ENCODE results near the gene GMDS. TPM values are rescaled to one million over a fixed set of nuclear protein-coding genes. Genes with fewer than 3 reads are reported as not detected.

GMDS gene
- total and polyA plus RNA-seq, 2 of the 4 experiments (the other 2 are of a cell fraction): 7.3 to 21.9 TPM

DNA sequence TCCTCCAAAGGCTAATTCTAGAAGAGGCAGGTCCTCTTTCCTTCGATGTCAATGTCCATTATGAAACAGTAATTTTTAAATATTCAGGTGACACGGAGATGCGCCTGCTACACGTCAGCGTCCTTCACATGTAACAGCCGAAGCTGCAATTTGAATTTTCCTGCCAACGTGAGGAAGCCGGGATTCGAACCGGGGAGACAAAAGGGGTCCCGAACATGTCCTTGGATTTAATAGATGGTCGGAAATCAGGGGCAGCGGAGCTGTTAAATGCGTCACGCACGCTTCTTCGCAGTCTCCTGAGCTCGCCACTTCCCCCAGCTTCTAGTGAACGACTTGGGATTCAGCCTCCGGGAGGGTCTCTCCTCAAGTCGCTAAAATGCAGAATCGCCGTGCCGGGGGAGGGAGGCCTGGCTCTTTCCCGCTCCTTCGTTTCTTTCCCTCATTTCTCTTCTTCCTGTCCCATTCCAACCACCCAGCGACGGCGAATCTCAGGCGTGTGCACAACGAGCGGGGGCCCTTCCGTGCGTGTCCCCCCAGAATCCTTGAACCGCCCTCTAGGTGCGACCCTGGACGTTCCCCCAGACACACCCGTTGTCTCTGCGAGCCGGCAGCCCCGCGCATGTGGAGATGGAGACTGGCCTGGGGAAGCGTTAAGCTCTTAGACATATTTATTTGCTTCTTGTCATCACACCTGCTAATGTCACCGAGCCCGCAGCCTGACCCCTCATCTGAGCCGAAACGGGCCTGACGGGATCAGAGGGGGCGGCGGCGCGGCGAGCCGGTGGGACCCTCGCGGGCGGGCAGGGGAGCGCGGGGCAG lies 637.0 kb downstream of the GMDS start:
- Histone ChIP-seq H3K9me1 (ENCODE audit: insufficient read depth, low read length) (no peaks in the 10 kb centered on the region), H3K4me3 (ENCODE audit: insufficient read depth, low read depth, low read length) (no peak overlapping the region), H3K27ac (ENCODE audit: insufficient read depth, low read length) (no peak overlapping the region), H3K36me3 (ENCODE audit: control insufficient read depth, insufficient read depth, low read length) (peaks cover 5% of the 10 kb centered on the region), H4K8ac (ENCODE audit: low read depth in 2 of 2, low read length in 2 of 2) (no peak overlapping the region; a peak in 1 of 4 replicates), H2BK20ac (ENCODE audit: low read depth, low read length) (no peak overlapping the region), H2BK15ac (ENCODE audit: low read depth, low read length) (no peak overlapping the region), H3K27me3 (ENCODE audit: control insufficient read depth, insufficient read depth, low read length) (peaks cover 29% of the 10 kb centered on the region), H4K5ac (ENCODE audit: low read depth, low read length) (no peak overlapping the region), H3K79me1 (ENCODE audit: low read depth in 1 of 2, low read length in 2 of 2) (peaks cover 0 to 8% of the 10 kb centered on the region in 2 experiments; a peak in 2 of 4 replicates), H3K14ac (replicated peaks; ENCODE audit: low read depth, low read length) (no peak overlapping the region), H3K4ac (ENCODE audit: low read depth, low read length) (no peak overlapping the region), H2AFZ (replicated peaks; ENCODE audit: low read length, poor library complexity) (peak overlapping the region; percentile 94), H3K9me3 (ENCODE audit: control insufficient read depth, insufficient read depth, low read length) (peaks cover 7% of the 10 kb centered on the region; the same call in 1 of the 2 replicates), H2BK5ac (ENCODE audit: low read depth, low read length, poor library complexity, severe bottlenecking) (no peak overlapping the region), H3K4me2 (ENCODE audit: low read depth, low read length) (no peak overlapping the region), H3K9ac (ENCODE audit: low read depth, low read length) (no peak overlapping the region), H3K56ac (ENCODE audit: extremely low read depth, insufficient read depth, low read length) (no peak overlapping the region), H2BK120ac (ENCODE audit: low read depth, low read length) (no peak overlapping the region), H4K20me1 (ENCODE audit: insufficient read depth, low read length) (peaks cover 11% of the 10 kb centered on the region), H4K91ac (ENCODE audit: insufficient read depth, low read depth, low read length) (no peak overlapping the region), H3K4me1 (ENCODE audit: control insufficient read depth, insufficient read depth, low read length) (peaks cover 2% of the 10 kb centered on the region; the same call in 1 of the 2 replicates), H3K18ac (ENCODE audit: low read depth, low read length) (no peak overlapping the region), H3K23ac (ENCODE audit: low read depth, low read length) (no peak overlapping the region), H2AK5ac (ENCODE audit: low read depth, low read length) (peak overlapping the region; percentile 9; the same call in 1 of the 2 replicates), H2AK9ac (replicated peaks; ENCODE audit: low read depth, low read length, poor library complexity) (peak overlapping the region; percentile 85)
- intact Hi-C loops (cut with micrococcal nuclease): loop anchor here (1.0 kb wide), 2 partner anchors 78 to 1026 kb away; no protein-coding TSS in a partner anchor
- DNase-seq (no peak), ATAC-seq (ENCODE audit: low read depth) (no peak)
- in situ Hi-C loops (cut with MboI; ENCODE audit: low sequenced_read_pairs): loop anchor here (10.0 kb wide), 1 partner anchor 576 kb away; no protein-coding TSS in a partner anchor
- WGBS, 2 experiments (ENCODE audit: extremely low coverage in 2 of 2, insufficient read length in 1 of 2): 55% methylated on average over 18 of the region's 59 CpGs; no CpG with 5 or more reads in 1 of the 2 experiments
- ChIA-PET POLR2A (ENCODE audit: unreplicated experiment) (no interaction called here), CTCF (interaction anchor here (1.0 to 3.2 kb wide), 2 partner anchors 496 to 841 kb away, joined by 3 to 9 read pairs; no protein-coding TSS in a partner anchor)
- no TSS peak for BruUV-seq (replicated peaks)
- TF ChIP-seq MXI1 (IDR thresholded peaks at IDR 0.05; ENCODE audit: borderline replicate concordance, low read depth, low read length) (no peak), SMC3 (IDR thresholded peaks at IDR 0.05; ENCODE audit: low read depth, low read length) (no peak), CEBPB (IDR thresholded peaks at IDR 0.05; ENCODE audit: low read depth, low read length) (no peak), BHLHE40 (IDR thresholded peaks at IDR 0.05; ENCODE audit: low read depth, low read length) (no peak), MAZ (IDR thresholded peaks at IDR 0.05; ENCODE audit: borderline replicate concordance, low read depth, low read length) (no peak), FOS (IDR thresholded peaks at IDR 0.05; ENCODE audit: low read depth, low read length) (no peak), POLR2A (IDR thresholded peaks at IDR 0.05; ENCODE audit: low read depth, low read length) (no peak), CHD1 (IDR thresholded peaks at IDR 0.05; ENCODE audit: low read depth, low read length) (no peak), RFX5 (IDR thresholded peaks at IDR 0.05; ENCODE audit: low read depth, low read length) (no peak)
- TF ChIP-seq, protein P1, sequence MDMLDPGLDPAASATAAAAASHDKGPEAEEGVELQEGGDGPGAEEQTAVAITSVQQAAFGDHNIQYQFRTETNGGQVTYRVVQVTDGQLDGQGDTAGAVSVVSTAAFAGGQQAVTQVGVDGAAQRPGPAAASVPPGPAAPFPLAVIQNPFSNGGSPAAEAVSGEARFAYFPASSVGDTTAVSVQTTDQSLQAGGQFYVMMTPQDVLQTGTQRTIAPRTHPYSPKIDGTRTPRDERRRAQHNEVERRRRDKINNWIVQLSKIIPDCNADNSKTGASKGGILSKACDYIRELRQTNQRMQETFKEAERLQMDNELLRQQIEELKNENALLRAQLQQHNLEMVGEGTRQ (IDR thresholded peaks at IDR 0.05; ENCODE audit: low read depth, low read length): no peak
- TF ChIP-seq, protein P2, sequence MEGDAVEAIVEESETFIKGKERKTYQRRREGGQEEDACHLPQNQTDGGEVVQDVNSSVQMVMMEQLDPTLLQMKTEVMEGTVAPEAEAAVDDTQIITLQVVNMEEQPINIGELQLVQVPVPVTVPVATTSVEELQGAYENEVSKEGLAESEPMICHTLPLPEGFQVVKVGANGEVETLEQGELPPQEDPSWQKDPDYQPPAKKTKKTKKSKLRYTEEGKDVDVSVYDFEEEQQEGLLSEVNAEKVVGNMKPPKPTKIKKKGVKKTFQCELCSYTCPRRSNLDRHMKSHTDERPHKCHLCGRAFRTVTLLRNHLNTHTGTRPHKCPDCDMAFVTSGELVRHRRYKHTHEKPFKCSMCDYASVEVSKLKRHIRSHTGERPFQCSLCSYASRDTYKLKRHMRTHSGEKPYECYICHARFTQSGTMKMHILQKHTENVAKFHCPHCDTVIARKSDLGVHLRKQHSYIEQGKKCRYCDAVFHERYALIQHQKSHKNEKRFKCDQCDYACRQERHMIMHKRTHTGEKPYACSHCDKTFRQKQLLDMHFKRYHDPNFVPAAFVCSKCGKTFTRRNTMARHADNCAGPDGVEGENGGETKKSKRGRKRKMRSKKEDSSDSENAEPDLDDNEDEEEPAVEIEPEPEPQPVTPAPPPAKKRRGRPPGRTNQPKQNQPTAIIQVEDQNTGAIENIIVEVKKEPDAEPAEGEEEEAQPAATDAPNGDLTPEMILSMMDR (conservative IDR thresholded peaks at IDR 0.05; ENCODE audit: low read depth, low read length): no peak
- TF ChIP-seq, protein P3, sequence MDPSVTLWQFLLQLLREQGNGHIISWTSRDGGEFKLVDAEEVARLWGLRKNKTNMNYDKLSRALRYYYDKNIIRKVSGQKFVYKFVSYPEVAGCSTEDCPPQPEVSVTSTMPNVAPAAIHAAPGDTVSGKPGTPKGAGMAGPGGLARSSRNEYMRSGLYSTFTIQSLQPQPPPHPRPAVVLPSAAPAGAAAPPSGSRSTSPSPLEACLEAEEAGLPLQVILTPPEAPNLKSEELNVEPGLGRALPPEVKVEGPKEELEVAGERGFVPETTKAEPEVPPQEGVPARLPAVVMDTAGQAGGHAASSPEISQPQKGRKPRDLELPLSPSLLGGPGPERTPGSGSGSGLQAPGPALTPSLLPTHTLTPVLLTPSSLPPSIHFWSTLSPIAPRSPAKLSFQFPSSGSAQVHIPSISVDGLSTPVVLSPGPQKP (IDR thresholded peaks at IDR 0.05; ENCODE audit: borderline replicate concordance, low read depth, low read length): no peak
- dilution Hi-C loops (cut with HindIII; ENCODE audit: low sequenced_read_pairs, unreplicated experiment): no loop called here
